Immature natural killer cell (primary cell): Measurements from ENCODE around the gene RAB27B. TPM values are rescaled to one million over a fixed set of nuclear protein-coding genes. Genes with fewer than 3 reads are reported as not detected.

ENCODE experiments used
- DNase-seq, 3 donors: peaks; one replicate each; pipeline ENCODE4 v3.0.0; 2022; ENCODE audit warnings: mixed read lengths in 1 of 3
- H3K27ac Mint-ChIP-seq, 6 donors: one replicate each; pipeline ENCODE4 v1.8.0; 2020; ENCODE audit warnings: mixed read lengths in 6 of 6, mild to moderate bottlenecking in 5 of 6, inconsistent platforms in 4 of 6, moderate library complexity in 3 of 6
- H3K27me3 Mint-ChIP-seq, 3 donors: one replicate each; pipeline ENCODE4 v1.8.0; 2020 to 2021; ENCODE audit warnings: low read depth in 3 of 3, mild to moderate bottlenecking in 3 of 3, mixed read lengths in 3 of 3, moderate library complexity in 3 of 3, inconsistent platforms in 1 of 3
- H3K36me3 Mint-ChIP-seq, 3 donors: one replicate each; pipeline ENCODE4 v1.8.0; 2020; ENCODE audit warnings: mixed read lengths in 3 of 3, inconsistent platforms in 2 of 3, mild to moderate bottlenecking in 2 of 3
- H3K4me1 Mint-ChIP-seq, 2 donors: one replicate each; pipeline ENCODE4 v1.8.0; 2020; ENCODE audit warnings: inconsistent platforms in 2 of 2, mild to moderate bottlenecking in 2 of 2, mixed read lengths in 2 of 2, moderate library complexity in 1 of 2
- H3K4me3 Mint-ChIP-seq, 5 donors: one replicate each; pipeline ENCODE4 v1.8.0; 2020; ENCODE audit warnings: mild to moderate bottlenecking in 5 of 5, mixed read lengths in 5 of 5, inconsistent platforms in 3 of 5, moderate library complexity in 3 of 5
- H3K9me3 Mint-ChIP-seq, 6 donors: one replicate each; pipeline ENCODE4 v1.8.0; 2020; ENCODE audit warnings: mild to moderate bottlenecking in 6 of 6, mixed read lengths in 6 of 6, inconsistent platforms in 4 of 6, moderate library complexity in 3 of 6
- polyA plus RNA-seq, 3 donors: library from polyadenylated mRNA; unstranded; fragments of 300-500 nt; fragmentation: Illumina TruSeq; gene quantifications; one replicate each; pipeline ENCODE4 v1.2.3, GENCODE V29; 2021

RAB27B gene
- 1 to 10 TPM; 3.9 to 8.1 (median 6.3) TPM for polyA plus RNA-seq

GRCh38 chr18:54828281-54828881 lies at the start of gene RAB27B:
RAB27B (plus strand) TSS chr18:54828477; CDS start chr18:54877586, 49,109 bp downstream.
- Mint-ChIP-seq H3K4me3 (peak within 1 kb of the TSS; percentile 92 to 98 (median 96)), H3K27me3 (peaks cover 0 to 3% (median 0%) of the 10 kb centered on the region in 3 donors), H3K27ac (peak within 1 kb of the TSS; percentile 85 to 95 (median 93)), H3K36me3 (peaks cover 10 to 18% (median 15%) of the 10 kb centered on the region in 3 donors), H3K4me1 (peaks cover 52 to 61% of the 10 kb centered on the region in 2 donors), H3K9me3 (no peaks in the 10 kb centered on the region)
- DNase-seq, result peak; percentile 76 to 80 (median 77)

GRCh38 chr18:54780285-54780861 lies 47.9 kb upstream of the RAB27B start:
- no peak for DNase-seq
- Mint-ChIP-seq H3K27ac (no peak overlapping the region), H3K27me3 (peaks cover 0 to 6% (median 0%) of the 10 kb centered on the region in 3 donors), H3K4me3 (no peak overlapping the region), H3K9me3 (no peaks in the 10 kb centered on the region), H3K36me3 (peaks cover 0 to 1% (median 0%) of the 10 kb centered on the region in 3 donors), H3K4me1 (no peaks in the 10 kb centered on the region)

- Mint-ChIP-seq H3K4me3 (no peak overlapping the region), H3K27me3 (peaks cover 0 to 6% (median 0%) of the 10 kb centered on the region in 3 donors), H3K9me3 (no peaks in the 10 kb centered on the region), H3K36me3 (peaks cover 0 to 5% (median 0%) of the 10 kb centered on the region in 3 donors), H3K4me1 (no peaks in the 10 kb centered on the region), H3K27ac (no peak overlapping the region)
- no peak for DNase-seq
These were observed 47.3 kb upstream of the RAB27B start for GRCh38 chr18:54780970-54781369.

GRCh38 chr18:54783139-54783538 lies 45.1 kb upstream of the RAB27B start:
- peaks cover 0 to 7% (median 0%) of the 10 kb centered on the region in 3 donors for H3K36me3 Mint-ChIP-seq

DNA sequence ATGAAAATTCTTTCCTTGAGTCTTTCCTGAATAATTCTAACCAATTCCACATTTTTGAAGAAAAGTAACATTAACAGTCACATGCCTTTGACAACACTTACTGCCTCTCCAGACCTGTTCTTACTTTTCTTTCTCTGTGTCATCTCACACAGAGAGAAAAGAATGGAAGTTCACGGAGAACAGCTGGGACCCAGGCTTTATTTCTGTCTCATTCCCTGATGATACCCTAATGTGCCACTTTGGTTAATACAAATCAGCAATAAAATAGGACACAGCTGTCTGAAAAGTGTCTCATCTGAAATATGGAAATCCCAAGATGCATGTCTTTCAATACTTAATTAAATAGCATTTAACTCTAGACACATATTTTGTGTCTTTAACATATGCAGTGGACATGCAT lies 42.1 kb upstream of the RAB27B start:
- Mint-ChIP-seq H3K27ac (no peak overlapping the region), H3K4me3 (no peak overlapping the region), H3K9me3 (no peaks in the 10 kb centered on the region), H3K4me1 (peaks cover 0 to 3% of the 10 kb centered on the region in 2 donors), H3K36me3 (peaks cover 0 to 7% (median 0%) of the 10 kb centered on the region in 3 donors), H3K27me3 (peaks cover 0 to 3% (median 0%) of the 10 kb centered on the region in 3 donors)
- no peak for DNase-seq

More at GRCh38 chr18:54783139-54783538, 45.1 kb upstream of the RAB27B start:
- Mint-ChIP-seq H3K27ac (no peak overlapping the region), H3K4me3 (no peak overlapping the region), H3K27me3 (peaks cover 0 to 3% (median 0%) of the 10 kb centered on the region in 3 donors), H3K9me3 (no peaks in the 10 kb centered on the region), H3K4me1 (peaks cover 0 to 3% of the 10 kb centered on the region in 2 donors)
- DNase-seq, result no peak

DNA sequence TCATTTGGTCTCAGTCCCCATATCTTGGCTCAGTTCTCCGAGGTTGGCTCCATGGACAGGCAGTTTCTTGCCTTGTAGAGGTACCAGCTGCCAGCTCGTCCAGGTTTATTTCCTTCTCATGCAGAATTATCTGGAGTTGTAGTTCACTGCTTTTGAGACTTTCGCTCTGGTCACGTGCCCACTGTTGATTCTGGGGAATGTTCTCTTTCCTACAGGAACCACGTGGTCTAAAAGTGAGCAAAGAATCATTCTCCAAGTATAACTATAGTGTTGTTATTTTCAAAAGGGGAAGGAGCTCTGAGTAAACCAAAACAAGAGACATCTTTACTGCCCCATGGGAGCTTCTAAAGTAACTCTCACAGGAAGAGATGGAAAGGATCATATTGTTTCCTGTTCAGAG lies 41.2 kb upstream of the RAB27B start:
- peaks cover 0 to 3% of the 10 kb centered on the region in 2 donors for H3K4me1 Mint-ChIP-seq
- no peak overlapping the region for H3K4me3 Mint-ChIP-seq
- H3K36me3 Mint-ChIP-seq, result peaks cover 0 to 7% (median 0%) of the 10 kb centered on the region in 3 donors
- no peak for DNase-seq
- no peak overlapping the region for H3K27ac Mint-ChIP-seq
- H3K27me3 Mint-ChIP-seq, result peaks cover 0 to 3% (median 0%) of the 10 kb centered on the region in 3 donors
- no peaks in the 10 kb centered on the region for H3K9me3 Mint-ChIP-seq

- no peak overlapping the region for H3K4me3 Mint-ChIP-seq
- H3K27me3 Mint-ChIP-seq, result peaks cover 0 to 2% (median 0%) of the 10 kb centered on the region in 3 donors
- no peaks in the 10 kb centered on the region for H3K9me3 Mint-ChIP-seq
- no peak for DNase-seq
- no peak overlapping the region for H3K27ac Mint-ChIP-seq
- peaks cover 0 to 3% of the 10 kb centered on the region in 2 donors for H3K4me1 Mint-ChIP-seq
- peaks cover 0 to 7% (median 0%) of the 10 kb centered on the region in 3 donors for H3K36me3 Mint-ChIP-seq
These were observed 40.7 kb upstream of the RAB27B start for GRCh38 chr18:54787616-54788015.

DNA sequence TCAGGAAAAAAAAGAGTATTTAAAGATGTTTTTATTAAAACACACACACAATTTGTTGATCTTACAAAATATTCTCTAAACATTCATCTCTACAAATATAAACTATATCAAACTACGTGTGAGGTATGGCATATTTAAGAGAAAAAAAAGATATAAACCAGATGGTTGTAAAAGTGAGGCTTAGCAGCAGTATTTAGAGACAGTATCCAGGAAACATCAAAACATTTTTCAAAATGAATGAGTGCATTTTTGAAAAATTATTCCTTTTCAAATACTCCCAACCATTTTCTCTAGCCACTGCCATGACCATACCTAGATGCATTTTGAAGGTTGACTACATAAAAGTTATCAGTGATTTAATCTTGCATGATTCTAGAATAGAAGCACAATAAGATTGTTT lies 38.2 kb upstream of the RAB27B start:
- H3K4me1 Mint-ChIP-seq, result peaks cover 0 to 3% of the 10 kb centered on the region in 2 donors
- H3K27me3 Mint-ChIP-seq, result no peaks in the 10 kb centered on the region
- no peaks in the 10 kb centered on the region for H3K9me3 Mint-ChIP-seq
- no peak for DNase-seq
- no peak overlapping the region for H3K27ac Mint-ChIP-seq
- H3K36me3 Mint-ChIP-seq, result peaks cover 0 to 7% (median 0%) of the 10 kb centered on the region in 3 donors
- H3K4me3 Mint-ChIP-seq, result no peak overlapping the region

GRCh38 chr18:54791657-54792056 lies 36.6 kb upstream of the RAB27B start:
- no peak overlapping the region for H3K27ac Mint-ChIP-seq

GRCh38 chr18:54792079-54792478 lies 36.2 kb upstream of the RAB27B start:
- no peak overlapping the region for H3K27ac Mint-ChIP-seq
- no peak for DNase-seq
- H3K4me3 Mint-ChIP-seq, result no peak overlapping the region
- no peaks in the 10 kb centered on the region for H3K9me3 Mint-ChIP-seq
- H3K36me3 Mint-ChIP-seq, result no peaks in the 10 kb centered on the region
- H3K4me1 Mint-ChIP-seq, result peaks cover 0 to 3% of the 10 kb centered on the region in 2 donors
- H3K27me3 Mint-ChIP-seq, result no peaks in the 10 kb centered on the region

More at GRCh38 chr18:54791657-54792056, 36.6 kb upstream of the RAB27B start:
- no peaks in the 10 kb centered on the region for H3K9me3 Mint-ChIP-seq
- DNase-seq, result no peak
- no peaks in the 10 kb centered on the region for H3K36me3 Mint-ChIP-seq
- H3K4me1 Mint-ChIP-seq, result peaks cover 0 to 3% of the 10 kb centered on the region in 2 donors
- H3K4me3 Mint-ChIP-seq, result no peak overlapping the region
- no peaks in the 10 kb centered on the region for H3K27me3 Mint-ChIP-seq

GRCh38 chr18:54794823-54795222 lies 33.5 kb upstream of the RAB27B start:
- Mint-ChIP-seq H3K27ac (no peak overlapping the region), H3K4me3 (no peak overlapping the region), H3K4me1 (no peaks in the 10 kb centered on the region), H3K27me3 (no peaks in the 10 kb centered on the region), H3K36me3 (peaks cover 0 to 3% (median 0%) of the 10 kb centered on the region in 3 donors), H3K9me3 (no peaks in the 10 kb centered on the region)
- DNase-seq, result no peak

DNA sequence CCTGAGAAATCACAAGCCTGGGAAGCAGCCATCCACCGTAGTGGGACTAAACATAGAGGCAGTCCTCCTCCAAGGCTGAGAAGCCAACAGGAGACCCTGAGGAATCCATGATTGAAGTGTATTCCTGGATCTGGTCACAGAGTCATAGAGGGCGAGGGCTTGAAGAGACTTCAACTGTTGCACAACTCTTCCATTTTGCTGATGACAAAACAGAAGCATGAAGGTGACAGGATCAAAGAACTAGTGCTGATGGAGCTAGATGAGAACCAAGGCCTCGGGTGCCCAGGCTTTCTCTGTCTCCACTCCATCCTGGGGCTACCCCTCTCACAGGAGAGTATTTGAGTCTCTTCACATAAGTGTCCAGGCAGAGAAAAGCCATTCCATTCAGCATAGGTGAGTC lies 30.1 kb upstream of the RAB27B start:
- peaks cover 0 to 3% (median 0%) of the 10 kb centered on the region in 3 donors for H3K36me3 Mint-ChIP-seq
- no peak overlapping the region for H3K4me3 Mint-ChIP-seq

DNA sequence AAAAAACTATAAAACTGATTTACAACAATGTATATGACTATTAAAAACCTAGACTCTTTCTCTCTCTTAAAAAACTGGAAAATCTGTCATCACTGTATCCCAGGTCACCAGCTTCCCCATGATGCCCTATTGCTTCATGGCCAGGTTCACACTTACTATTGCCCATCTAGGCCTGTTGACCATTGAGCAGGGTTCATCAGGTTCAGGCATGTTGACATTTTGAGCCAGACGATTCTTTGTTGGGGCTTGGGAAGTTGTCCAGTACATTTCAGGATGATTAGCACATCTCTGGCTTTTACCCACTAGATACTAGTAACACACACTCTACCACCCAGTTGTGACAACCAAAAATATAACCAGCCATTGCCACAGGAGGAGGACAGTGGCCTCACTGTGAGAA lies 26.9 kb upstream of the RAB27B start:
- H3K27ac Mint-ChIP-seq, result no peak overlapping the region
- H3K4me3 Mint-ChIP-seq, result no peak overlapping the region
- DNase-seq, result no peak
- peaks cover 0 to 3% (median 3%) of the 10 kb centered on the region in 3 donors for H3K36me3 Mint-ChIP-seq
- H3K9me3 Mint-ChIP-seq, result no peaks in the 10 kb centered on the region
- H3K27me3 Mint-ChIP-seq, result peaks cover 0 to 3% (median 0%) of the 10 kb centered on the region in 3 donors
- peaks cover 17 to 21% of the 10 kb centered on the region in 2 donors for H3K4me1 Mint-ChIP-seq

More for the DNA sequence above, 30.1 kb upstream of the RAB27B start:
- Mint-ChIP-seq H3K9me3 (no peaks in the 10 kb centered on the region), H3K27ac (no peak overlapping the region), H3K27me3 (peaks cover 0 to 3% (median 0%) of the 10 kb centered on the region in 3 donors), H3K4me1 (no peaks in the 10 kb centered on the region)
- DNase-seq, result no peak

DNA sequence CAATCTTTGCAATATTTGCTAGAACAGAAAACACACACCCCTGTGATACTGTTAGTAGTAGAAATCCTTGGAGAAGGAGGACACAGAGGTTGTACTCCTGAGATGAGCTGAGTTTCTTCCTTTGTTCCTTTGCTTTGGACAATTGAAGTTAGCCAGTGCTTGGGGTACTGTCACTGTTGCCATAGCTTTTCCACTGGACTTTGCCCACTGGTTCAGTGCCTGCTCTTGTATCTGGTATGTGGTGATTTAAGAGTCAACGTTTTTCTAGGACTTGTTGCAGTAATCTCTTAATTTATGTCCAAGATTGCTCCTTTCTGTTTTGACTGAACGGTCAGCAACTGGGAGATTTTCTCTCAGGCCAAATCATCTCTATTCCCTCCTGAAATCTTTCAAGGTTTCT lies 26.1 kb upstream of the RAB27B start:
- Mint-ChIP-seq H3K4me3 (no peak overlapping the region), H3K27ac (no peak overlapping the region), H3K27me3 (peaks cover 0 to 3% (median 0%) of the 10 kb centered on the region in 3 donors), H3K4me1 (peaks cover 20 to 26% of the 10 kb centered on the region in 2 donors), H3K9me3 (no peaks in the 10 kb centered on the region), H3K36me3 (peaks cover 0 to 3% (median 3%) of the 10 kb centered on the region in 3 donors)
- DNase-seq, result no peak
